NCI-H510A (cell line): ENCODE data around the gene CREB1.
A peak's percentile ranks its signal among the peaks of the same experiment; 100 is the strongest.
"Not testable (repeated sequence)": the region's sequence is repeated elsewhere in the genome, so short reads cannot be mapped to it uniquely, and the experiment has no call there.

Source experiments
- DNase-seq: peaks from one replicate; lab custom pipeline; 2025; lab: John Stamatoyannopoulos, UW

The CREB1 gene

GRCh38 chr2:207529330-207530159 lies at the start of gene CREB1:
TSS of gene CREB1 (plus strand) at chr2:207529962. CDS start at chr2:207555636, 25,674 bp downstream.
- DNase-seq, result peak; percentile 88

DNA sequence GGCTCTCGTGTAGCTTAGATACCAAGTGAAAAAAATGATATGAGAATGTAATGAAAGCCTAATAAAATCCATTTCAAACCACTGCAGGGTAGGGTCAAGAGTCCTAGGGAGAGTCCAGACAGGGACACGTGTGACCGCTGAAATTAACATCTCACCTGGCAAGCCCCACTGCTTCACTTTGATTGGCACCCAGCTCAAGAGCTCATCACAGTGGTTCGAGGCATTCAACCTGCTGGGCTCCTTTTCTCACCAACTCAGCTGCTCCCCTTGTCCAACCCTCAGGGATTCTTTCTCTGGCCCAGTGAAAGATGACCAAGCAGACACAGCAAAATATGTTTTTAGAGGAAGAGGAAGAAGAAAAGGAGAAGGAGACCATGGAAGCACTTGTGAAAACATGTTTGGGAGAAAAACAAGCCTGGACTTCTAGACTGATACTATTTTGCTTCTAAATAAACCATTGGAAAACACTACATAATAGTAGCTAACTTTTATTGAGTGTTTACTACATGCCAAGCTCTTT lies 49.2 kb upstream of the CREB1 start:
- DNase-seq, result no peak

DNA sequence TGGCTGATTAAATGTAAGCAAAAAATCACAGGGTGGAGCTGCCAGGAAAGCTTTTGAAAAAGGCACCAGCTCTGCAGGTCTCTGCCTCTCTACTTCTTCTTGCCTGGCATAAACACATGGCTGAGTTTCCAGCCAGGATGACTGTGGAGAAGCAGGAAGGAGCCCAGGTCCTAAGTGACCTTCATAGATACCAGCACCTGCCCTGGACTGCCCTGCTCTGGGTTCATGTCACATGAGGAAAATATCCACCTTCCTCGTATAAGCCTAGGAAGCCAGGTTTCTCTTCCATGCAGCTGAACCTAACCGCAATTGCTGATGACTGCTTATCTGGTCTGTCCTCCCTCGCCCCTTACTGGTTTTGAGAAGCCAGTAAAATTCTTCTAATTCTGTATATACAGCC lies 47.8 kb upstream of the CREB1 start:
- no peak for DNase-seq

GRCh38 chr2:207482630-207483029 lies 47.1 kb upstream of the CREB1 start:
- DNase-seq, result no peak

DNA sequence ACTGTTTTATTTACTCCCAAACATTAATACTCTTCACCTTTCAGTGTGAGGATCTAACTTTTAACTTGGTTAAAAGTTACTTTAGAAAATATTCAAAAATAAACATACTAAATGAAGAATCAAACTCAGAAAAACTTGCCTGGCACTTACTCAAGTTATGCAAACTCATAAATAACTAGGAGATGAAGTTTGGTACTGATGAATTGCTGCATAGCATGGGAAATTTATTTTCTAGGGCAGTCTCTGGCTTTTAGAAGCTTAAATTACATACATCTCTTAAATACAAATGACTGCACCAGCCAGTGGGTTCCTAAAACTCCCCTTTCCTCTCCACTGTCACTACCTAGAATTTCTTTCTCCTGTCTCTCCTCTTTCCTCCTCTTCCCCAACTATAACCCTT lies 46.7 kb upstream of the CREB1 start:
- DNase-seq, result no peak

GRCh38 chr2:207483477-207483876 lies 46.3 kb upstream of the CREB1 start:
- DNase-seq, result no peak

DNA sequence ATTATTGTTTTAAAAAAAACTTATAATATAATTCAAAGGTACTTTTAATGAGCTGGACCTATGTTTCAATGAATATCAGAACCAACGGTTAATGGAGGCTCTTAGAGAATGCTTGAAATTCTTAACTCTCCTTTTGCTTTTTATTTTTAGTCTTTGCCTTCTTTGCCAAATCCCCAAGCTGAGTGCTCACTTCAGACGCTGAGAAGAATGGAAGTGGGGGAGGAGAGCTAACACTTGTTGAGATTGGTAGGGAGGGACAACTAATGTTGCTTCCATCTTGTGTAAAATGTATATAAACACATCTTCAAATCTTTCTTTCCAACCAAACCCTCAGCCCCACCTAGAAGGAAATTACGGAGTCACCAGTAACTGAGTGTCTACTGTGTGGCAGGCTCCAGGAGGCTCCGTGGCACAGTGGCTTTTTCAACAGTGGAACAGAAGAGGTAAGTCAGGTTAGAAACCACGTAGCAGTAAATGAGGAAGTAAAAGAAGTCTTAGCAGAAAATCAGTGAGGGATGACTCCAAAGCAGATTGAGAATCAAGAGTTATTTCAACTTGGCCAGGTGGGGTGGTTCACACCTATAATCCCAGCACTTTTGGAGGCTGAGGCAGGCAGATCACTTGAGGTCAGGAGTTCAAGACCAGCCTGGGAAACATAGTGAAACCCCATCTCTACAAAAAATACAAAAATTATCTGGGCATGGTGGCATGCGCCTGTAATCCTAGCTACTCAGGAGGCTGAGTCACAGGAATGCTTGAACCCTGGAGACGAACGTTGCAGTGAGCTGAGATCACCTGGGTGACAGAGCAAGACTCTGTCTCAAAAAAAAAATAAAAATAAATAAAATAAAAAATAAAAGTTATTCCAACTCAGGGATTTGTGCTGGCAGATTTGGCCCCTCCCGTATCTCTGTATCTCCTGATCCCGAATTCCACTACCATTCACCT lies 45.0 kb upstream of the CREB1 start:
- no peak for DNase-seq

- no peak for DNase-seq
These were observed 42.0 kb upstream of the CREB1 start for GRCh38 chr2:207487650-207488311.

DNA sequence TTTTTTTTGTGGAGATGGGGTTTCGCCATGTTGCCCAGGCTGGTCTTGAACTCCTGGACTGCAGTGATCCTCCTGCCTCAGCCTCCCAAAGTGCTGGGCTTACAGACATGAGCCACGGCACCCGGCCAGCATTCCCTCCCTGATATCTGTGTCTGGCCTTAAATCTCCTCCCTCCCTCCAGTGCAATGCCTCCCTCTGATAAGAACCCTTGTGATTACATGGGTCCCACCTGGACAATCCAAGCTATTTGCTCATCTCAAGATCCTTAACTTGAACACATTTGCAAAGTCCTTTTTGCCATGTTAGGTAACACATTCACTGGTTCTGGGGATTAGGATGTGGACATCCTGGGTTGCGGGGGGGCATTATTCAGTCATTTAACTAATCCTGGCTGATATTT lies 40.5 kb upstream of the CREB1 start:
- DNase-seq, result no peak

GRCh38 chr2:207490441-207490840 lies 39.3 kb upstream of the CREB1 start:
- no peak for DNase-seq

DNA sequence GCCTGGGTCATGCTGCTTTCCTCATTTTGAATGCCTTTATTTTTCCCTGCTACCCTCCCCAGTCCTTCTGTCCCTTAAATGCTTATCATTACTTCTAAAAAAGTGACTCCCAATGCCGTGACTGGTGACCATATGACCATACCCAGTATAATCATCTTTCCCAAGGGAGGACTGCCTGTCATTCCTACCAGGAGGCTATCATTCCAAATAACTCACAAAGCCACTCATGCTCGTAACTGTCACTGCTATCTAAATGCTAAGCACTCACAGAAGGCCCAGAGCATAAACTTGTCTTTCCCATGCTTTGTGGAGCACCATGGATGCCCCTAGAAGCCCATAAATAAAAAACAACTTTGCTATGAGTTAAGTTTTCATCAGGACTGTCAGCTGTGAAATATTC lies 38.7 kb upstream of the CREB1 start:
- DNase-seq, result no peak

DNA sequence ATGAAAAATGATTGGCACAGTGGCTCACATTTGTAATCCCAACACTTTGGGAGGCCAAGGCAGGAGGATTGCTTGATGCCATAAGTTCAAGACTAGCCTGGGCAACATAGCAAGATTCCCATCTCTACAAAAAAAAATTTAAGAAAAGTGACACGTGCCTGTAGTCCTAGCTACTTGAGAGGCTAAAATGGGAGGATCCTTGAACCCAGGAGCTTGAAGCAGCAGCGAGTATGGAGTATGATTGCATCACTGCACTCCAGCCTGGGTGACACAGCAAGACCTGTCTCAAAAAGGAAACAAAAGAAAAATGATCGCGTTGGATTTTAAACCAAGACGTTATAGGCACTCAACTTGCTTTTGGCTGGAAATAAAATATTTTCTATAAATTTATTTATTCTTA lies 37.8 kb upstream of the CREB1 start:
- no peak for DNase-seq

GRCh38 chr2:207492461-207492860 lies 37.3 kb upstream of the CREB1 start:
- no peak for DNase-seq

- no peak for DNase-seq
These were observed 35.6 kb upstream of the CREB1 start for GRCh38 chr2:207494137-207494536.

- DNase-seq, result not testable (repeated sequence)
These were observed 32.8 kb upstream of the CREB1 start for GRCh38 chr2:207496936-207497335.

DNA sequence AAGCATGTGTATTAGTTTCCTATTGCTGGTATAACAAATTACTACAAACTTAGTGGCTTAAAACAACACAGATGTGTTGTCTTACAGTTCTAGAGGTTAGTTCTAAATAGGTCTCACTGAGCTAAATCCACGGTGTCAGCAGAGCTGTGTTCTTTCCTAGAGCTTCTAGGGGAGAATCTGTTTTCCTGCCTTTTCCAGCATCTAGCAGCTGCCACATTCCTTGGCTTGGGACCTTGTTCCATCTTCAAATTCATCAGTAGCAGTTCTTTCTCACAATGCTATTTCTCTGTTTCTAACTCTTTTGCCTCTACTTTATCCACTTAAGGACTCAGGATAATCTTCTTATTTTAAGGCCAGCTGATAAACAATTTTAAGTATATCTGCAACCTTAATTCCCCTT lies 32.2 kb upstream of the CREB1 start:
- no peak for DNase-seq

DNA sequence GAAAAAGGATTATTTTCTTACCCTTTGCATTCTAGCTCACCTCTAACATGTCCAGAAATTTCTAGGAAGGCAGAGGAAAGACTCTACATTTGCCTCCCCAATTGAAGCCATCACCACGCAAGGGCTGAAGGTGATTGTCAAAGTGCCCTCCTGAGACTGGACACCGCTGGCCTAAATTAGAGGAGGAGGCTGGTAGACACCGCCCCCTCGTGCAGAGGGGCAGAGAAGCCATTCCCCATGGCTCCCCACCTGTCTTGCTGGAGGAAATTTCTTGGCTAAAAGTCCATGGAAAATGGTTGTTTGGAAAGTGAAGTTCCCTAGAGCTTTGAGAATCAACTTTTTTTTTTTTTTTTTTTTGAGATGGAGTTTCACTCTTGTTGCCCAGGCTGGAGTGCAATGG lies 31.3 kb upstream of the CREB1 start:
- no peak for DNase-seq

- no peak for DNase-seq
These were observed 30.6 kb upstream of the CREB1 start for GRCh38 chr2:207499114-207499513.

DNA sequence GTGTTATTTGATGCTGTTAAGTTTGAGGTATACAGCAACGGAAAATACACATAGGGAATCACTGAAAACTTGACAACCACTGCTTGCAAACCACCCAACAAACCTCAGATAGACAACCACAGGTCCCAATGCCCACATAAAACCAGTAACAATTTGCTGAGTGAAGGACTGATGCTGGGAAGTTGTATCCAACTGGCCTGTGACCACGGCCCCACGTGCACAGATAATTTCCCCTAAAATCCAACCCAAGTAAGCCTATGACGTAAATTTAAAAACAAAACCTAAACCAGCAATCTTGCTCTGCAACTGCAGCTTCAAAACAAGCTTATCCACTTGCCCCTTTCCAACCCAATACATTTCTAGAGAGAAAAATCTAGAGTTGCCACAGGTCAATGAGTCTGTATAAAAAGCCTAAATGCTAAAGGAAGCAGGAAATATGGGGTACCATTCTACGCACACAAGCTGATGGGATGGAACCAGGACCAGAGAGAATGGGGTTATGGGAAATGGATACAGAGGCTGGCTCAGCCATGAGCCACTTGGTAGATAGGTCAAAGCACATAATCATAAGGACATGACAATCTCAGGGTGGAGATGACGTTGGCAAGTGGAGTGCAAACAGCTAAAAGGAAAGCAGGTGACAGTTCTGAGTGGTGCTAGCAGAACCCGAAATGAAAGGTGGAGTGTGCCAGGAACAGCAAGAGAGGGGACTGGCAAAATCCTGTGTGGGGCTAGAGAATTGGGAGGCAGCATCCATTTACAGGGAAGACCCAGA lies 27.8 kb upstream of the CREB1 start:
- no peak for DNase-seq

GRCh38 chr2:207502577-207503198 lies 27.1 kb upstream of the CREB1 start:
- DNase-seq, result no peak

GRCh38 chr2:207503234-207503633 lies 26.5 kb upstream of the CREB1 start:
- no peak for DNase-seq
